Superior temporal gyrus (tissue), 1 donor: ENCODE measurements around the gene TRIM28.
"Not testable (repeated sequence)": the region's sequence is repeated elsewhere in the genome, so short reads cannot be mapped to it uniquely, and the experiment has no call there.

ENCODE experiments used
- DNase-seq: peaks from one replicate; pipeline ENCODE4 v3.0.0-alpha.2; 2016; ENCODE audit errors: extremely low spot score

The TRIM28 gene

DNA sequence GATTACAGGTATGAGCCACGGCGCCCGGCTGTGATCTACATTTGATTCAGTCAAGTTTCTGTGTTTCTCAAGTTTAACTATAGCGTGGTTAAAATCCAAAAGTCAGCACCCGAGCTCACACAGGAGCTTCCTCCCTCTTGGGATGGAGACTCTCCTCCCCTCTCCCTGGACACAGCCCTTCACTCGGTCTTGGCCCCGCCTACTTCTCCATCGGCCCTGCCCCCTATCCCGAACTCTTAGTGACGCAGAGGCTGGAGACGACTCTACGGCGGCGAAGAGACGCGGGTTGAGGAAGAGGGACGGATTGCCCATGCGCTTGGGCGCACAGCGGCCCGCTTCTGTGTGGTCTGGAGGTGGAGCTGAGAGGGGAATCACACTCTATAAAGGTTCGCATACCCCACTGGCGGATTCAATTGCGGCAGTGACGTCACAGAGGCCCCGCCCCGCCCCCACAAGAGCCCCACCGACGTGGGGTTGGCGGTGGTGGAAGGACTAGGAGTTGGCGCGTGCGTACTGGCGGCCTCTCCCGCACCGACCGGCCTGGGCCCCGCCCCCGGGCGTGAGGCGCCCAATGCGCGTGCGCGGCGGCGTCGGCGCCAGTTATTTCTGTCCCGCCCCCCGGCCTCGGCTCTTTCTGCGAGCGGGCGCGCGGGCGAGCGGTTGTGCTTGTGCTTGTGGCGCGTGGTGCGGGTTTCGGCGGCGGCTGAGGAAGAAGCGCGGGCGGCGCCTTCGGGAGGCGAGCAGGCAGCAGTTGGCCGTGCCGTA is at the start of gene TRIM28:
TSS of gene TRIM28 (plus strand) at position 239 of the 765 bp plus-strand sequence. CDS start 694 bp downstream, outside the sequence.
- peak; percentile 96 for DNase-seq

DNA sequence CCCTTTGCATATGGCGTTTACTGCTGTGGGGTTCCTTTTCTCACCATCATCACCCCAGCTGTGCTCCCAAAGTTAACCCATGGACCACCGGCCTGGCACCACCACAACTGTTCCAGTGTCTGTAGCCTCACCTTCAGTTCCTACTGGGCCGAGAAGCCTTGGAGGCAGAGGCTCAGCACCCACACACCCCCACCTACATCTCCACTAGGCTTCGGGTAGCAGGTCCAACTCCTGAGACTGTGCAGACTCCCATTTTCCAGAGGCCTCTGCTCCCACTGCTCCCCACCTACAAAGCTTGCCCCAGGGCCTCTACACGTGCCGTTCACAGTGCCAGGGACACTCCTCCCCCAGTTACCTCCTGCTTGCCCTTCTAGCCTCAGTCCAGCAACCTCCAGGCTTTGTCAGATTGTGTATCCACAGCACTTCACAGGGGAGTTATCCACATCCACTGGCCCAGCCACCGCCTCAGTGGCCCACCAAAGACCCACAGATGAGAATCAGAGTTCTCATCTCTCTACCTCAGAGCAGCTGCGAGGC is 46.2 kb upstream of the TRIM28 start:
- DNase-seq, result no peak

DNA sequence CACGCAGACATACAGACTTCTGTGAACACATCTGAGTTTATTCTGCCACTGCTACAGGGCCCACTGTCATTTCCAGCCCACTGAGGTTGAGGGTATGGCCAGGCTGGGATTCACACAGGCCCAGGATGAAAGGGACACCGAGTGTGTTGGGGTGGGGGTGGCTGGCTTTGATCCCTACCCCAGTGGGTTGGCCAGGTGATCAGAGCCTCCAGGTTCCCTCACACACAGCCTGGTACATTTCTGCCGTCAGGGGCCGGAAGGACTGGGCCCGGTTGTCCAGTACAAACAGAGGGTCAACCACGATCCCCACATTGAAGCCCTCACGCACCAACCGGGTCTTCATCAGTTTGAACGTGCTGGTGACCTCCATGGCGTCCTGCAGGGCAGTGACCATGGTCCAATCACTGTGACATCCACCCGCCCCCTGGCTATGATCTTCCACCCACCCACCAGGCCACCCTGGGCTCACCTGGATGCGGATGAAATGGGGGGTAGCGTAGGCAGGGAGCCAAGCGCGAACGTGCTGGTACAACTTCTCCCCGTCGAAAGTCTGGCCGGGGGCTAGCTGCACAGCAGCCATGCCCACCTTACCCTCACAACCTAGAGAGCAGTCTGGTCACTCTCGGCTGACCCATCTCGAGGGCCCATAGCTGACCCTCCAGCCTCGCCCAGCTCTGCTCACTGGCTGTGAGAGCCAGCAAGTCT is 45.4 kb upstream of the TRIM28 start:
- no peak for DNase-seq

DNA sequence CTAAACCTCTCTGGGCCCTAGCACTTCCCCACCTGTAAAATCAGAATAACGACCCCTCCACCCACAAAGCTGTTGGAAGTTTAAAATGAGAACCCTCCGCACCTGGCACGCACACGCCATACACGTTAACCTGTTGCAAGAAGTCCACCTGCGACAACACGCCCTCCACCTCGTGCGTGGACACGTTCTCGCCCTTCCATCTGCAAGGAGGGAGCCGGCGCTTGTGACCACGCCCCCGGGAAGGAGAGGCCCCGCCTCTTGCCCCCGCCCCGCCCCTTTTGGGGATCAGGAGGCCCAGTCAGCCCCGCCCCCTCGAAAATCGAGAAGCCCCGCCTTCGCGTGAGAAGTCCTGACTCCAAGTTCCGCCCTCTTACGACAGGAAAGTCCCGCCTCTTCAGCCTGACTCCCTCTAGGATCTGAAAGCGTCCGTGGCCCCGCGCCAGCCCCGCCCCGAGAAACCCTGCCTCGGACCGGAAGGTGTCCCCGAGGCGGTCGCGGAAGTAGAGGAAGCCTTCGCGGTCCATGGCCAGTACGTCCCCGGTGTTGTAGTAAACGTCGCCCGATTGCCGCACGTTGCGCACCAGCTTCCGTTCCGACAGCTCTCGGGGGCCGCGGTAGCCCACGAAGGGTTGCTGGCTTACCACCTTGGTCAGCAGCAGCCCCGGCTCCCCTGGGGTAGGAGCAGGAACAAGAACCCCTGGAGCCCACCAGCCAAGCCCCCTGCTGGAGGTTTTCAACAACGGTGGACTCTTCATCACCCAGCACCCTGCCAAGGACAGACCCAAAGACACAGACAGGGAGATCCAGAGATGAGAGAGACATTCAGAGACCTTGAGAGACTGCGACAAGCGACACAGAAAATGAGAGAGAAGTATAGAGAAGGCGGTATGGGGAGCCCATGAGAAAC is 44.6 kb upstream of the TRIM28 start:
- DNase-seq, result peak; percentile 99

DNA sequence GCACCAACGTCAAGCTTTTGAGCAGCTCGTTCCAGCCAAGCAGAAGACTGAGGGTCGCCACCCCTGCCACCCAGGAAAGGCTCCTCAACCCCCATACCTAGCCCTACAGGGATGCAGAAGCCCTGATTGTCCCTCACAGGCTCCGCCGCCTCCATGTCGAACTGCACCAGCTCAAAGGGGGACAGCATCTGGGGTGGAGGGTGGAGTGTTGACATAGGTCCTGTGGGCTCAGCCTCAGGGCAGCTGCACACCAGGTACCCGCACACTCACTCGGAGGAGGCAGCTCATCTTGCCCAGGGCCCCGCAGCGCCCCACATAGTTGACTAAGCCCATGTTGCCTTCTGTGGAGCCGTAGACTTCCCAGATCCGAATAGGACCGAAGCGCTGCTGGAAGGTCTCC is 43.6 kb upstream of the TRIM28 start:
- DNase-seq, result no peak

DNA sequence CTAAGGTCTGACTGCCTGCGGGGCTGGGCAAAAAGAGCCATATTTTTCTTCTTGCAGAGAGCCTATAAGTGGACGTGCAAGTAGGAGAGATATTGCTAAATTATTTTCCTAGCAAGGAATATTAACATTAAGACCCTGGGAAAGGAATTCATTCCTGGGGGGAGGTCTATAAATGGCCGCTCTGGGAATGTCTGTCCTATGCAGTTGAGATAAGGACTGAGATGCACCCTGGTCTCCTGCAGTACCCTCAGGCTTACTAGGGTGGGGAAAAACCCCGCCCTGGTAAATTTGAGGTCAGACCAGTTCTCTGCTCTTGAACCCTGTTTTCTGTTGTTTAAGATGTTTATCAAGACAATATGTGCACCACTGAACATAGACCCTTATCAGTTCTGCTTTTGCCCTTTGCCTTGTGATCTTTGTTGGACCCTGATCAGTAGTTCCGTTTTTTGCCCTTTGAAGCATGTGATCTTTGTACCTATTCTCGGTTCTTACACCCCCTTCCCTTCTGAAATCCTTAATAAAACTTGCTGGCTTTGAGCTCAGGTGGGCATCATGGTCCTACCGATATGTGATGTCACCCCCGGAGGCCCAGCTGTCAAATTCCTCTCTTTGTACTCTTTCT is 36.2 kb upstream of the TRIM28 start:
- not testable (repeated sequence) for DNase-seq

DNA sequence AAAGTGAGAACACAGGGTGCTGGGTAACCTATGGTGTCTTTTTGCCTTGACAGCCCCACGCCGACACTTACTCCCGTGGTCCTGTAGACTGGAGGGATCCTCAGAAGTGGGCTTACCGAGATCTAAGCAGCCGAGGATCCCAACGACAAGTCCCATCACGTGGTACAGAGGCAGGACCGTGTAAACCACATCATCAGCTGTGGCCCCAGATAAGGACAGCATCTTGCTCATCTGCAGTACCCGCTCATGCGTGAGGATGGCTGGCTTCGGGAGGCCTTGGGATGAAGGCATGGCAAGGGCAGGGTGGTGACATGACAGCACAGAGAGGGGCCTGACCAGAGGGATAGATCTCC is 34.2 kb upstream of the TRIM28 start:
- no peak for DNase-seq

DNA sequence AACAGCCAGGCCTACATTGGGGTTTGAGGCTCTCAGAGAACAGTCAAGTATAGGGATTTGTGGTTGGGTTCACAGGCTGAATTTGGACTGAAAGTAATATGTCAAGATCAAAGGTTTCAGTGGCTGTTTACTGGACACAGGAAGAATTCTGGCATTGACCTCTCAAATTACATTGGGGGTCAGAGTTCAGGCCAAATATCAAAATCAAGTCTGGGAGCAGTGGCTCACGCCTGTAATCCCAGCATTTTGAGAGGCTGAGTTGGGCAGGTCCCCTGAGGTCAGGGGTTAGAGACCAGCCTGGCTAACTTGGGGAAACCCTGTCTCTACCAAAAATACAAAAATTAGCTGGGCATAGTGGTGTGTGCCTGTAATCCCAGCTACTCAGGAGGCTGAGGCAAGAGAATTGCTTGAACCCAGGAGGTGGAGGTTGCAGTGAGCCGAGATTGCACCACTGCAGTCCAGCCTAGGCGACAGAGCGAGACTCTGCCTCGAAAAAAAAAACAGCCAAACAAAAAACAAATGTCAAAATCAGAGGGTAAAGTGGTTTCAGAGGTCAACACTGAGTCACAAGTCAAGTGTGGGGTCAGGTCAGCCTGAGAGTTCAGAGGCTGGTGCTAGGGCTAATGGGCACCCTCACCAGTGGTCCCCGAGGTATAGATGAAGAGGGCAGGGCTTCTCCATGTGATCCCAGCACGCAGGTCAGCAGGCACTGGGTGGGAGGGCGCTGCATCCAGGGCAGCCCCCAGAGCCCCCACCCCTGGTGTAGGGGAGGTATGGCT is 33.6 kb upstream of the TRIM28 start:
- DNase-seq, result no peak

DNA sequence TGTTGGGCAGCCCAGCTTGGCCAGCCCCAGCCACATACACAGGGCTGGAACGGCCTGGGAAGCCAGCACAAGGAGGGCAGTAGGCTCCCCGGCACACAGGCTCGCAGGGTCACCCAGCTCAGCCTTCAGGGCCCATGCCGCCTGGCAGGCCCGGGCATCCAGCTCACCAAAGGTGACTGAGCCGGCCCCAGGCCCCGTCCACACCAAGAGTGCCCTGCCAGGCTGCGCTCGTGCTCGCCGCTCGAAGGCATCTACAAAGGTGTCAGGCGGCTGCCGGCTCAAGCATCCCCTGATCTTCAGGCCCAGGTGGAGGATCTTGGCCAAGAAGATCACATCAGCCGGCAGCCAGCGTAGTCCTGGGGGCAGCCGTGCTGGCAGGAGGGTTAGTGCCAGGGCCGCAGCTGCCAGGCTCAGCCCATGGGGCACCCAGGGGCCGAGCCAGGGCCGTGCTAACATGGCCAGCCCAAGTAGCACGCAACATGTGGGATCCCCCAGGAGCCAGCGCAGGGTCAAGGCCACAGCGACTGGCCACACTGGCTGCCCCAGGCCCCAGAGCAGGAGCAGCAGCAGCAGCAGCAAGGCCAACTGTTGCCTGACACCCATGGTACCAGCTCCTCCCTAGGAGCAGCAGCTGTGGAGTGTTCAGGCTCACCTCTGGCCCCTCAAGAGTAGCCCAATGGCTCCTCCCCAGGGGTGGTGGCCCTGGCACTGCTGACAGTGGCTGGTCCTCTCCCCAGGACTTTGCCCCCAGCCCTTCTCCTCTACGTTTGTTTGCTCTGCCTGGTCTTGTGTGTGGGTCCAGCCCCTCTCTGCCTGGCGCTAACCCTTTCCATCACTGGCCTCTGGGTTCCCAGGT is 32.3 kb upstream of the TRIM28 start, which contains the start of gene SLC27A5:
TSS of gene SLC27A5 (minus strand) at position 640 of the 856 bp plus-strand sequence. CDS start at position 603, 37 bp downstream.
- no peak for DNase-seq

DNA sequence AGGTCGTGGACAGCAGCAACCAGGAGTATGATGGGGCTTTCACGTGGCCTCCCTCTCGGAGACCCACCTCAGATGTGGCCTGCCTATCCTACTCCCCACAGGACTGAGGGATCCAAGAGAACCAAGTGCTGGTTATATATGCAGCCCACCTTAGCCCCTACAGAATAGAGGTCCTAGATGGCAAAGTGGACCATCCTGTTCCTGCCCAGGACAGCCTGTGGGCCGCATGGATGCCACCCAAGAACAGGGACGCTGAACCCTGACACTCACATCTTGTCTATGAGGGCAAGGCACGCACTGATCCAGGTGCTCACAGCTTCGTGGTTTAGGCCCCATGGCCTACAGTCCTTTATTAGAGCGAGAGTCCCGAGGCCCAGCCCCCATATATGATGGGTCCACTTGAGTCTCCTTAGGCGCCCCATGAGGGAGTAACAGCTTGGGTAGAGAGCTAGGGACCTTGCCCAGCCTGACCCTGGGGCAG is 30.6 kb upstream of the TRIM28 start:
- DNase-seq, result no peak

DNA sequence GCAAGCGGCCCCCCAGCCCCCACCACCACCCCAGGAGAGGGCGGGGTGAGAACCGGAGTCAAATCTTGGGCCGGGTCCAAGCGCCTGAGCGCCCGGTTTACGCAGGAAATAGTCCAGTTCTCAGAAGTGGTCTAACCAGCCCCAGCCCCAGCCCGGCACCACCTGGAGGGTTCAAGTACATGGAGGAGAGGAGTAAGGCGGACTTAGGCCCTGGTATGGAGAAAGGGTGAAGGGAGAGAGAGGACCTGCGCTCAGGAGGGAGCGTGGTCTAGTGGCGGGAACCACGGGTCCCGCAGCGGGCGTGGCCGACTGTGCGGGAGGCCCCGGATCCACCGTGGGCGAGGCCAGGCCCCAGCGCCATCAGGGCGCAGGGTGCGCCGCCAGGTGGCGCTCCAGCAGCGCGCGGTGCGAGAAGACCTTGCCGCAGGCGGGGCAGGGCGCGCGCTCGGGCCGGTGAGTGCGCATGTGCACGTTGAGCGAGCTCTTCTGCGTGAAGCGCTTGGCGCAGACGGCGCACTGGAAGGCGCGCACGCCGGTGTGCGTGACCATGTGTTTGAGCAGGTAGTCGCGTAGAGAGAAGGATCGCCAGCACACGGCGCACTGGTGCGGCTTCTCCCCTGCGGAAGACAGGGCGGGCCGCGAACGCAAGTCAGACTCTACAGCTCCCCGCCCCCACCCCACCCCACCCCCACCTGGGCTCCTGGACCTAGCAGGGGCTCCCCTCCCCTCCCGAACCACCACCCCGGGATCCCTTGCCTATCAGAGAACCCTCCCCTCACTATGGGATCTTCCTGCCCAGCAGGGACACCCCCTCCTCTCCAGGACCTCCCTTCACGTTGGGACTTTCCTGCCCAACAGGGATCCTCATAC is 29.9 kb upstream of the TRIM28 start:
- DNase-seq, result peak; percentile 88

DNA sequence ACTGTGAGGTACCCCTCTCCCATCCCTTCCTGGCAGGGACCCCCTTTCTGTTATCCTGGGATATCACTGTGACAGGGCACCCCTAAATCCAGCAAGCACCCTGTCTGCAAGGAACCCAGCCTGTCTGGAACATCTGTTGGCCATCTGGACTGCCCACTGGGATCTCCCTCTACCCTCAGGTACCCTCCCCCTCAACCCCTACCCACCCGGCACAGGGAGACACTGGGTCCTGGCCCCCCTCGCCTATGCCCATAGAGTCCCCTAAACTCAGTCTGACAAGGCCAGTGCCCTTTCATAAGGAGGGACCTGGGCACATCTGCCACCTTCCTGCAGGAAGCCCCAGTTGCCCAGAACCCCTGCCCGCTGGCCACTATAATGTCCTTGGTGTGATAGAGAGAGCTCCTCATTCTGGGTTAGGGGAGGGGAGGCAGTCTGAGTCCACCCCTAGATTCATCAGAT is 29.3 kb upstream of the TRIM28 start:
- no peak for DNase-seq

DNA sequence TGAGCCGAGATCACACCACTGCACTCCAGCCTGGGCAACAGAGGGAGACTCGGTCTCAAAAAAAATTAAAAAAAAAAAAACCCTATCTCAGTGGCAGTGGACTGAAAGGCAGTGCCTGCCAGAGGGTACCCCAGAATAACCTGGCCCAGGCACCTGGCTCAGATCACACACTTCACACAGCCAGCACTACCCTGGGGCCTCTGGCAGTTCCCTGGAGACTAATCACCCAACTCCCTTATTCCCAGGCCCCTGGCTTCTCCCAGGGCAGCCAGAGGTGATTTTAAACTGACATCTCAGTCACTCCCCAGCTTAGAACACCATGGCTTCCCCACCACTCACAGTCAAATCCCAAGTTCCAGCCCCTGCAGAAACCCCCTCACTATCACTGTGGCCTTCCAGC is 28.6 kb upstream of the TRIM28 start:
- DNase-seq, result no peak

DNA sequence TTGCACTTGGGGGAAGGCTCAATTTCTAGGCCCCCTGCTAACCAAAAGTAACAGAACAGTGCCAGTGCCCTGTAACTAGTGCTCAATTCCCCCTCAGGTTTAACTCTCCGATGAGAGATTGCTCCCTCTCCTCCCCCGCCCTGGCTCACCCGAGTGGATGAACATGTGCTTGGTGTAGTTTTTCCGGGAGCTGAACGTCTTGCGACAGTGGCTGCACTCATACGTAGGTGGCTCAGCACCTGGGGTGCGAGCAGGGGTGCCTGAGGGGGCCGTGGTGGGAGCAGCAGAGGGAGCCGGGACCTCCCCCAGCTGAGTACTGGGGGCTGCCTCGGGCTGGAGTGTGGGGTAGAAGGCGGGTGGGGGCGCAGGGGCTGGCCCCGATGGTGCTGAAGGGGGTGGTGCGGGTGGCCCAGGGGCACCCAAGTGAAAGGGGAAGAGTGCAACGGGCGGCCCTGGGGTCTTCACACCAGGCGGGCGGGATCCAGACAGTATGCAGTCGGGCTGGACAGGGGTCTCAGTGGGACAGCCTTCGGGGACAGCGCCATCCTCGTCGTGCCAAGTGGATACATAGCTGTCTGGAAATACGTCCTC is 27.5 kb upstream of the TRIM28 start:
- DNase-seq, result no peak

DNA sequence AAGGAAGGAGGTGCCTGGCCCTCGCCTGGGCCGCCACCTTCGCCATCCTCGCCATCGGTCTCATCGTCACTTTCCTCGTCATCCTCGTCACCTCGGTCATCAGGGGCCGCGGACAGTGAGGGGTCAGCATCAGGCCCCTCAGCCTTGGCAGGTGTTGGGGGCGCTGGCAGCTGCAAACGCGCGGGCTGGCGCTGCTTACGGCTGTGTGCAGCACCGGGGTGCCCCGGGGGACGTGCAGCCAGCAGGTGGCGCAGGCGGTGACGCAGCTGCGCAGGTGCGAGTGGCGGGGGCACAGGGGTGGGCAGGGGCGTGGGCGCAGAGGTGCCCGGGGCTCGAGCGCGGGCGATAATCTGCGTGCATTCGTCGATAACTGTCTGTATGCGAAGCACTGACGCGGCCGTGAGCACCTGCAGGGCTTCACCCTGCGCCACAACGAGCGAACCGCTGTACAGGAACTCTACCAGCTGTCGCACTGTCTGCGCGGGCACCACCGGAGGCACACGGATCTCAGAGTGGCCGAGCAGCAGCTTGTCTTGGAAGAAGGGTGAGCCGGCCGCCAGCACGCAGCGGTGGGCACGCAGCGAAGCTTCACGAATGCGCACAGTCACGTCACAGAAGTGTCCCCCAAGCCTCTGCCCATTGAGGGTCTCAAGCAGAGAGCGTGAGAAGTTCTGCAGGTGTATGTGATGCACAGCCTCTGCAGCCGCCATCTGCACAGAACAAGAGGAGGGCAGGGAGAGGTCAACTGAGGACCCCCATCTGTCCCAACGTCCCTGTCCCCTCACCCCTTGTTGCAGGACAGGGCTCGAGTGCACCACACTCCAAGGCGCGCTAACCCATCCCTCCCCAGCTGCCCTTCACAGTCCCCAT is 26.7 kb upstream of the TRIM28 start:
- no peak for DNase-seq

DNA sequence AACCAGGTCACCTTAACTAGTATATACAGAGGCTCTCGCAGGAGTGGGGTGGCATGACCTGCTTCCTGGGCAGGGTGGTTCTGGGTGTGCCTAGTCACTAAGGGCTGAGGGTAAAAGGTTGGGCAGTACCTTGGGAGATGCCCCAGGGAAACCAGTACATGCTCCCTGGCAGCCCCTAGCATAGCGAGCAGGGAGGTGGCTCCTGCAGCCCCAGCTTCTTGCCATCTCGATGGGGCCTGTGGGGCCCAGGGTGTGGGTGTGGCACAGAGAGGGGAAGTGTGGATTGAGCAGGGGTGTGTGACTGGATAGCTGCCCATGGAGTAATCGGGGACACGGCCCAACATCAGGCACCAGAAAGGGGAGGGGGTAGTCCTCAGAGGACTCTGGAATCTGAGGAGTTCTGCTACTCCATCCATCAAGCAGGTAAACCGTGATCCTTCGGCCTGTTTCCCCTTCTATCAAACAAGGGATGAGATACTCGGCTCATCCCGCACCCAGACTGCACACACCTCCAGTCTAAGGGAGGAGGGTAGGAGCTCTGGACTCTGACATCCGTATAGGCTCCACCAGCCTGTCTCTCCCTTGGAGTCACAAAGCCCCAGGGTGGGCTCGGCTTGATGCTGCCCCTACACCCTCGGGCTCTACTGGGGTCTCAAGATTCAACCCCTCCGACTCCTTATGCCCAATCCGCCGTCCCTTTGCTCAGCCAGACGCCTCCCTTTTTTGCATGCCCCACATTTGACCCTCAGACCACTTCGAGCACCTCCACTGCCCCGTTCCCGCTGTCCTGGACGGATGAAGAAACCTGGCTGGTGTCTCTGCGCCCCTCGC is 25.4 kb upstream of the TRIM28 start:
- no peak for DNase-seq
